Stimulated activated CD4-positive, alpha-beta T cell treated with anti-CD3 and anti-CD28 coated beads, TNF-alpha, amount 100 ng/mL, for 24 hours (primary cell): Measurements from ENCODE around the gene TSEN54.
"Not testable (repeated sequence)": the region's sequence is repeated elsewhere in the genome, so short reads cannot be mapped to it uniquely, and the experiment has no call there.

Experiments used
- DNase-seq, 3 experiments: peaks; one replicate each; pipeline ENCODE4 v3.0.0-alpha.2; 2020; ENCODE audit warnings: low read depth in 3 of 3

Gene TSEN54

DNA sequence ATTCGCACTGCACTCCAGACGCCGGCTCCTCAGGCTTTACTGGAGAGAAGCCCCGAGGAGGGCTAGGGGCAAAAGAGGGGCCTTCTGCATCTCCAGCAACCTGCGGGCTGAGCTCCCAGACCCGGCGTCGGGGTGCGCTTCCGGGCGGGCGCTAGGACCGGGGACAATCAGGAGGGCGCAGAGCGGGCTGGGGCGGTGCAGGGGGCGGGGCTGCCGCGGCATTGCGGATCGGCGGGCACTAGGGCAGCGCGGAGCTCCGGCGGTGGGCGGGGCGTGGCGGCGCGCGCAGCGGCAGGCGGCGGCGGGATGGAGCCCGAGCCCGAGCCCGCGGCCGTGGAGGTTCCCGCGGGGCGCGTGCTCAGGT, at the start of gene TSEN54:
Gene TSEN54, plus strand, starts transcription at position 274 of the 364 bp plus-strand sequence. Its CDS starts 33 bp downstream, at position 307.
- DNase-seq: peak; percentile 84 to 97 (median 91)

DNA sequence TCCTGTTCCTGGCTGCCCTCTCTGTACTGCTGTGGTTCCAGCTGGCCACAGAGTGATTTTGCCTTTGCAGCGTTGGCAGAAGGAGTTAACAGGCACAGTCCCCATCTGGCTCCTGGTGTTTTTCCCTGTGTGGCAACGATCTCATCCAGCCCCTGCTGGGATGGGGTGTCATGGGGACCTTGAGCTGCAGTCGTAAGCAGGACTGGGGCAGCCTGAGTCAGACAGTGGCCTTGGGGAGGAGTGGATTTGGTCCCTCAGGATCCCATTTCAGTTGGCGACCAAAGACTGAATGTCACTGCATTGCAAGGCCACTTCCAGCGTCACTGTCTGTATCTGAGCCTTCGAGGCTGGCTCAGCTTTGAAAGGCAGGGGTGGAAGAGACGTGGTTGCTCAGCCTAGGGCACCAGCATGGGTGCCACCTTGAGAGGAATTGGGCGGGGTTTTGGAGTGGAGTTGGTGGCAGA, 48.0 kb upstream of the TSEN54 start:
- no peak for DNase-seq

DNA sequence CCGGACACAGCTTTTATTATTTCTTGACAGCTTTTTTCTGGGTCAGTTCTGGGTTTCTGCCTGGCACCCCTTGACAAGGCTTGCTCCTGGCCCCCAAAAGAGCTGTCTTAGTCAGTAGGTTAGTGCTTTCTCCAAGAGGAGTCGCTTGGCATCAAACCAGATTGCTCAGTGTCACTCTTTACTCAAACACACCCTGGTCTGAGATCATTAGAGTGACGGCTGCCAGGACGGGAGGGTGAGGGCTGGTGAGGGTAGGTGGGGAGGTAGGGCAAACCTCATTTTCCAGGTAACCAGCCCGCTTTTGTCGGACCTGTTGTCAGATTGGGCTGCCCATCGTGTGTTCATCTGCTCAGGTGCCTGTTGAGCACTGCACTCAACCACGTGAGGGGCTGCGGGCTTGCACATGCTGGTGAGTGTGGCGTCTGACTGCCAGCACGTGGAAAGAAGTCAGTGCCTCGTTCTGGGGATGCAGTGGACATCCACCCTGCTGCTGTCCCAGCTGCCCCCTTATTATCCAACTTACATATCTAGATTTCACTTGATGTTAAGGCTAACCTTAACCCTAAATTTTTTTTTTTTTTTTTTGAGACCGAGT, 47.5 kb upstream of the TSEN54 start:
- no peak for DNase-seq

DNA sequence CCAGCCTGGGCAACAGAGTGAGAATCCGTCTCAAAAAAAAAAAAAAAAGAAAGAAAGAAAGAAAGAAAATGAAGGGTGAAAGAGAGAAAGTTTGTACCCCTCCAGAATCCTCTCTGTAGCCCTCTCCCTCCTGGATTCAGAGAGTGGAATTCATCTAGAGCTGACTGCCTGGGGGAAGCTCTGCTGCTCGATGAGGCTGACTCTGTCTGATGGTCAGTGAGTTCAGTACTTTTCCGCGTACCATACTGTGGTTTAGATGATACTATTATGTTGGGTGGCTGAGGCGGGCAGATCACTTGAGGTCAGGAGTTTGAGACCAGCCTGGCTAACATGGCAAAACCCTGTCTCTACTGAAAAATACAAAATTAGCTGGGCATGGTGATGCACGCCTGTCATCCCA, 45.1 kb upstream of the TSEN54 start:
- no peak for DNase-seq

DNA sequence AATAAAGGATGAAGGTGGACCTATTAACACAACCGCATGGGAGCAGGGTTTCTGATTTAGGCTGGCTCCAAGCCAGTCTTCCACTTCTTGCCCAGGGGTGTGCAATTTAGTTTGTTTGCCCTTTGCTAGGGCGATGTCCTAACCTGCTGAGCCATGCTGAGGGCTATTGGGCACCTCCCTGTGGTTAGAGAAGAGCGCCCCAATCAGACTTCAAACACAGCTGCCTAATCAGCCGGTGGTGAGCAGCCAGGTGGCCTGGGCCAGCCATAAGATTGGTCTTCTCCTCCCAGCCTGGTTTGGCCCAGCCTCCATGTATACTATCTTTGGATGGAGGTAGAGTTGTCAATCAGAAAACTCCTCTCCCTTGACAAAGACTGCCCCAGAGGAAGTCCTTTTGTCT, 44.2 kb upstream of the TSEN54 start:
- DNase-seq: no peak

DNA sequence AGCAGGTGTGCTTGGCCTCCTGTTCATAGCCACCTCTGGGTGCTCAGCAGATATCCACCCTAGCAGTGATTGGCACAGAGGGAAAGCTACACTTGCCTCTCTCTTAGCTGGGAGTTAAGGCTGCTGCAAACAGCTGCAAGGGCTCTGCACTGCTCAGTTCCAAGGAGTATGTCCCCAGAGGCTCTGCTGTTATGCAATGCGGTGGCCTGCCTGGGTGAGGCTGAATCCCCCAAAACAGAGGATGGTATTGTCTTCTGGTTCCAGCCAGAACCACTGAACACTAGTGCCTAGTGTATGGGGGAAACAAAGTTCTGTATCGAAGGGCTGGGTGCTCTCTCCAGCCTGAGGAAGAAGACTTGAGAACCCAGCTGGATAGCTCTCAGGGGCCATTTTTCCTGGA, 43.1 kb upstream of the TSEN54 start:
- DNase-seq: no peak

DNA sequence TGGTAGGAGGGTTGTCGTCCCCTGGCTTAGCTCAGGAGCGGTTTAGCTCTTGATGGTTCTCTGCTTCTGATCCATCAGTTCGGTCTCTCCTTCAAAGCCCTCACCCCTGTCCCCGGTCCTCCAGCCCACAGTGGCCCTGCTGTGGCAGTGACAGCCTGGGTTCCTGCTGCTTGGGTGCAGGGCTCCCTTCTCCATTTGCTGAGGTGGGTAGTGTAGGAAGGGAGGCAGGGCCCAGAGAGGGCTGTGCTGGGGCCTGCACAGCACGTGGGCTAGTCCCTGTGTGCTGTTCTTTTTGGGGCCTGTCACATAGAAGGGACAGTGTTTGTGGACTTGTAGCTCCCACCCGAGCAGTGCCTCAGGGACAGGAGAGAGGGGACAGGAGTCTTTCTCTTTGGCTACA, 41.6 kb upstream of the TSEN54 start:
- DNase-seq: no peak

DNA sequence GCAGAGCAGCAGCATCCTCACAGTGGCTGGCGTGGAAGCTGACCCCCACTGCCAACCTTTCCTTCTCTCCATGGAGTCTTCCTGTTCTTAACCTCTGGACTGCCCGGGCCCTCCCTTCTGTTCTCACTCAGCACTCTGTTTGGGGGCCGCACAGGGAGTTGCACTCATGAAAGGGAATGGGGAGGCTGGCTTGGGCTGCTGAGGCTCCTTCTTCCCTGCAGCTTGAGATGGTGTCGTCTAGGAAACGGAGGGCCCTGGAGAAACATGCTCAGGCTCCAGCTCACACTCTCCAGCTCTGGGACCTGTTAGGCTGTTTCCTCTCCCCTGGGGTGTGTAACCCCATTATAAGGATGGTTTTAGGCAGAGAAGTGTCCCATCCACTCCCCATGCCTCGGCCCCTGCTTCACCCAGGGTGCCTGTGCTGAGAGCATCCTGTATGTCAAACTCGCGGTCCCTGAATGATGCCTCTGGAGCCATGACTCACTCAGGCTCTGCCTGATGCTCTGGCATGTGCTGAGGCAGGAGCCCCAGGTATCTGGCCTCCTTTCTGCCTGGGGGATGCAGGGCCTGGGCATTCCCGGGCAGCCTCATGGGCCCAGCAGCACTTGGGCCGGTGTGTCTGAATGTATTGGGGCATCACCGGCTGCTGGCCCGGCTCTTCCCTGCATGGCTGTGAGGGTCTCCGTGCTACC, 41.0 kb upstream of the TSEN54 start:
- no peak for DNase-seq

DNA sequence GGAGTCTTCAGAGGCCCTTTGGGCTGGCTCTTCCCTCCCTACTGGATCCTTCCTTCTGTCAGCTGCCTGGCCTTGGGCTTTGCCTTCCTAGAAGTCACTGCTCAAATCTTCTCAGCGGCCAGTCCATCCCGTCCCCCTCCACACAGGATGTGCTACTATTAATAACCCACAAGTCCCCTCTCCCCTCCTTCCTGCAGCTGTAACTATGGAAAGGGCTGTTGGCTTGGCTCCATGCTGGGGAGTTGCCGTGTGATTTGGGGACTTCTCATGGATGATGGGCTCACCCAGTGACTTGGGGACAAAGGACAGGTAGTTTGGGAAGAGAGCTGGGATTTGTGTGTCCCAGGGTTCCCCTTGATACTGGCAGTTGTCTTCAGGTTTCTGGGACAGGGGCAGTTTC, 40.5 kb upstream of the TSEN54 start:
- no peak for DNase-seq

DNA sequence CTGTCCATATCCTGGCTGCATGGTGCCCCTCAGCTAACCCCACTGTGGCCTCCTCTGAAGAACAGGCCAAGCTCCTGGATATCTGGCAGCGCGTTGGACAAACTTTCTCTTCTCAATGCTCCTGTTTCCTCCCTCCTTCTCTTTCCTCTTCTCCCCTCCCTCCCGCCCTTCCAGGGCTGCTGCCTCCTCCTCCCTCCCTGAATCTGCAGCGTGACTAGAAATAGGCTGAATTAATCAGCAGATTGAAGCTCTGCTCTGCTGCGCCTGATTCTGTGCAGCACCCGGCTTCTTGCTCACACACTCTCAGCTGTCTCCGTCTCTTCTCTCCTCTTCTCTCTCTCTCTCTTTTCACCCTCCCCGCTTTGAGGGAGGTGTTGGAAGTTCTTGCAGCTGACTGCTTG, 40.1 kb upstream of the TSEN54 start:
- no peak for DNase-seq

DNA sequence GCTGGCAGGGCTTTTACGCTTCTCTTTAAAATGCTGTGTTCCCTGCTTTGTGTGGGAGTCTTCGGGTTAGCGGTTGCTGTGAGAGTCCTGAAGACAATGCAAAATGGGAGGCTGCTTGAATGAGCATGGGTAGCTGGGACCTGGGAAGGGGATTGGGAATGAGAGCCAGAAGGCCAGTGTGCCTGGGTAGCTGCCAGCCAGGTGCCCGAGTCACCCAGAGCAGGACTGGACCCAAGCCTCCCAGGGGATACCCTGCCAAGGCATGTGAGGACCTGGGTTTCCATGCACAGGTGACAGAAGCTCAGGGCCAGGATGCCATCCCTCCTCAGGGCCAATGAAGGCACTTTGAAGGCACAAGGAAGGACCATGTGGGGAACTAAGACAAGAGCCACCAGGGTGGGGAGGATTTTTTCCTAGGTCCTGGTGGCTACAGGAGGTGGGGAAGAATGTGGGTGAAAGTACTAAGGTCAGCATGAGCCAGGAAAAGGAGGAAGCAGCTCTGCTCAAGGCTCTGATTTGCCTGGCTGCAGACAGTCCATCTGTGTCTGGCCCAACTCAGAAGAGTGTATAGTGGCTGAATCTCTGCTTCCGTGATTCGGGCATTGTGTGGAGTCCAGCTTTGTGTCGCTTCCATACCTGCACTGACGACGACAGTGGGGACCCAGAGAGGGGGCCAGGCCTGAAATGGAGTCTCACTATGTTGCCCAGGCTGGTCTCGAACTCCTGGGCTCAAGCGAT, 39.4 kb upstream of the TSEN54 start:
- no peak for DNase-seq

DNA sequence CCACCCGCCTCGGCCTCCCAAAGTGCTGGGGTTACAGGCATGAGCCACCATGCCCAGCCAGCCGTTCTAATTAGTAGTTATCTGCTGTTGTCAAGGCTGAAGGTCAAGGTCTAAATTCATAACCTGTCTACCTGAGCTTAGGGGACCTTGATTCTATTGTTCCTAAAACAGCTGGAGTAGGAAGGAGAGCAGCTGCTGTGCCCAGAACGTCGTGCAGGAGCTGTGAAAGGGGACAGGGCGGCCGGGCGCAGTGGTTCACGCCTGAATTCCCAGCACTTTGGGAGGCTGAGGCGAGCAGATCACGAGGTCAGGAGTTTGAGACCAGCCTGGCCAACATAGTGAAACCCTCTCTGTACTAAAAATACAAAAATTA, 38.9 kb upstream of the TSEN54 start:
- not testable (repeated sequence) for DNase-seq

DNA sequence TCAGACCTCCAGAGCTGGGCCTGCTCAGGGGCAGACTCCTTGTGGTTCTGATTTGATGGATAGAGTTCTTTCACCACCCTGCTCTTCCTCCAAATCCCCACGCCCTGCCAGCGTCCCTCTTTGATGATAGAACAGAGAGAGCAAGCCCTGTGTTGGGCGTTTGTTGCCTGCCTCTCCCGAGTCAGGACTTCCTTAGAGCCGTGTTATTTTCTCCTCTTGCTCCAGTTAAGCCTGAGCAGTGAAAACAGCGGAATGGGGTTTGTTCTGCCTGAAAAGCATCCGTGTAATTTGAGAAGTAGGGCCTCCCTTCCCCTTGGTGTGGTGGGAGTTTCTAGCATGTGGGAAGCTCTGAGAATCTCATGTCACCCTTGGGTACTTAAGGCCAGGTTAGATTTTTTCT, 37.8 kb upstream of the TSEN54 start:
- DNase-seq: no peak

DNA sequence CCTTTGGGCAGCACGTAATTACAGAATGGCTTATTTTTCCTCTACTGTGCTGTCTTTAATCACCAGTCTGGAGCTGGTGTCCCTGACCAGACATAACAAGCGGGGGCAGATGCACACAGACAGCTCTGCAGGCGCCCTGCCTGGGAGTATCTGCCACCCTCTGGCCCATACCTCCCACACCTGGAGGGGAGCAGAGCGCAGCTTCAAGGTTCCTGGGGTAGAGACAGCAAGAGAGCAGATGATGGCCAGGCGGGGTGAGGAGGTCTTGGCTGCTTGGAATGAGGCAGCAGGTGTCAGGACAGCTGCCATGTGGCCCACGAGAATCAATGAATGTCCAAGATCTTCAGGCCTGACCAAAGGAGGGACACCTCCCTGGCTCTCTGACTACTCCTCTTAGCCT, 36.0 kb upstream of the TSEN54 start:
- DNase-seq: no peak

DNA sequence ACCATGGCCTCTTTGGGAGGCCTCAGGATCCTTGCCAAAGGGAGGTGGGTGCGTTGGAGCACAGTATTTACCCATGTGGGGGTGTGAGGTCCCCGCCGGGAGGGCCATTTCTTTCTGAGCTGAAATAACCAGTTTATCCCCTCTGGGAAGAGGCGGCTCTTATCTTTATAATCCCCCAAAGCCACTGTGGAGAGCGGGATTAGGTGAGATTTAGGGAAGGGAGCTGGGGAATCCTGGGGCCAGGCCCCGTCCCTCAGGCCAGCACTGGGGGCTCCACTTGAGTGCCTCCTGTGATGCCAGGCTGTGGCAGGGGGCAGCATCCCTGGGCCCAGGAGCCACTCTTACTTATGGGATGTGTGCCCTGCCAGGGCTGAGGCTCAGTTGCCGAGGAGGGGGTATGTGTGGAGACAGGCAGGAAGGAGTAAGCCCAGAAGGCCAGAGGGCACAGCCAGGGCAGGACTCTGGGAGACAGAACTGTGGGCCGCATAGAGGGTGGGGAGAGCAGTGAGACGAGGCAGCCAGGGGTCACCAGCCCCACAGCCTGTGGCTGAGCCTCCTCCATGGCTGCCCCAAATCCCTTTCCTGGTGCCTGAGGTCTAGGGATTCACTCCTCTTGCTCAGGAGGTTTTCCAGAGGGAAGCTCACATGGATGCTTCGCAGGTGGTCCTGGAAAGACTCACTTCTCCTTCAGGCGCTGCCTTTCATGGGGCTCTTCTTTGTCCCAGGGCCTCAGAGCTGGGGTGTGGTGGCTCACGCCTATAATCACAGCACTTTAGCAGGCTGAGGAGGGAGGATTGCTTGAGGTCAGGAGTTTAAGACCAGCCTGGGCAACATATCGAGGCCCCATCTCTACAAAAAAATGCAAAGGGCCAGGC, 34.9 kb upstream of the TSEN54 start:
- DNase-seq: no peak

DNA sequence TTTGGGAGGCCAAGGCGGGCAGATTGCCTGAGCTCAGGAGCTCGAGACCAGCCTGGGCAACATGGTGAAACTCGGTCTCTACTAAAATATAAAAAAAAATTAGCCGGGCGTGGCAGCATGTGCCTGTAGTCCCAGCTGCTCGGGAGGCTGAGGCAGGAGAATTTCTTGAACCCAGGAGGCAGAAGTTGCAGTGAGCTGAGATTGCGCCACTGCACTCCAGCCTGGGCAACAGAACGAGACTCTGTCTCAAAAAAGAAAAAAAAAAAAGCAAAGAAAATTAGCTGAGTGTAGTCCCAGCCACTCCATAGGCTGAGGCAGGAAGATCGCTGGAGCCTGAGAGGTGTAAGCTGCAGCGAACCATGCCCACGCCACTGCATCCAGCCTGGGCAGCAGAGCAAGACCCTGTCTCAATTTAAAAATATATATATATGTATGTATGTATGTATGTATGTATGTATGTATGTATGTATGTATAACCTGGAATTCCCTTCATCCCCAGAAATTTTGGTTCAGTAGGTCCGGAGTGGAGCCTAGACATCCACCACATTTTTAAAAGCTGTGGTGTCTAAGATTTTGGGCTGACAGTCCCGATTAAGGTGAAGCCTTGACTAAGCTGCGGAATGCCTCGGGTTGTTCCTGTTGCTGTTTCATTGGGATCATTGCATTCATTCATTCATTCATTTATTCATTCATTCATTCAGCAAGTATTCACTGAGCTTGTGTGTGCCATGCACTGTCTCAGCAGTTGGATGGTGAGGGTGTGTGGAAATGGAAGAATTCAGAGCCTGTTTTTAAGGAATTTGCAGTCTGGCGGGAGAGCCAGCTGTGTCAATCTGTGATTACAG, 34.0 kb upstream of the TSEN54 start:
- no peak for DNase-seq

DNA sequence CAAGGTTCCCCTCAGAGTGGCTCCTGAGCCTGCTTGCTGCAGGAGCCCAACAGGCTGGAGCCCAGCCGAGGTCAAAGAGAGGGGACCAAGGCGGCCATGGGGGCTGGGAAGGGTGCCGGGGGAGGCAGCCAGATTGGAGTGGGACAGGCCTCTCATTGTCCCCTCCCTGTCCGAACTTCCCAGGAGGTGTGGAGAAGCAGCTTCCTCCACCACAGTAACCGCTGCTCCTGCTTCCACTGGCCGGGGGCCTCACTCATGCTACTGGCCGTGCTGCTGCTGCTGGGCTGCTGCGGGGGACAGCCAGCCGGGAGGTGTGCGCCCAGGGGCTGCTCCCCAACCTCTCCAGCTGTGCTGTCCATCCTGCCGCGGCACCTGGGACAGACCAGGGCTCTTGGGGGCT, 30.6 kb upstream of the TSEN54 start:
- no peak for DNase-seq

DNA sequence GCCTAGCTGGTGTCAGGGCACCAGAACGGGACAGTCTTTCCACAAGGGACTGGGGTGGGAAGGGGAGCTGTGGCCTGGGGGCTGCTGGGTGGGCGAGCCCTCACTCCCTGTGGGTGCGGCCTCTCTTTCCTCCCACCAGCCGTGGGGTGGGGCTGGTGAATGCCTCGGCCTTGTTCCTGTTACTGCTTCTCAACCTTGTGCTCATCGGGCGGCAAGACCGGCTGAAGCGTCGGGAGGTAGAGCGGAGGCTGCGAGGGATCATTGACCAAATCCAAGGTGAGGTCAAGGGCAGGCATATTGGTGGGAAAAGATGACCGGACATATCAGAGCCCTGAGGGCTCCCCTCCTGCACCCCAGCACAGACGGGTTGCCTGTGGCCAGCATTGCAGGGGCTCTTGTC, 30.2 kb upstream of the TSEN54 start:
- no peak for DNase-seq

DNA sequence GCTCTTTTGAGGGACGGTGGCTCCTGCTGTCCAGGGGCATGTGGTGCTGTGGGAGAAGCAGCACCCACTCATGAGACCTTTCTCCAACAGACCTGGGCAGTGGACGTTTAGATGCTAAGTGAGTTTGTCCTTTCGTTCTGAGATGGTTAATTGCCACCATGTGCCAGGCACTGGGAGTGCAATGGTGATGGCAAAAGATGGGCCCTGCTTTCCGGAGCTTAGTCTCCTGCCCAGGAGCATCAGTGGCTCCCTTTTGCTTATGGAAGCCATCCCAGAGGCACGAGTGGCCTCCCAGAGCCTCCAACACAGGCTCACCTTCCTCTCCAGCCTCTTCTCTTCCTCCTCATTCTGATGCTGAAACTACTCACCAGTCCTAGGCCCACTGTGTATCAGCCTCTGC, 29.4 kb upstream of the TSEN54 start:
- DNase-seq: no peak

DNA sequence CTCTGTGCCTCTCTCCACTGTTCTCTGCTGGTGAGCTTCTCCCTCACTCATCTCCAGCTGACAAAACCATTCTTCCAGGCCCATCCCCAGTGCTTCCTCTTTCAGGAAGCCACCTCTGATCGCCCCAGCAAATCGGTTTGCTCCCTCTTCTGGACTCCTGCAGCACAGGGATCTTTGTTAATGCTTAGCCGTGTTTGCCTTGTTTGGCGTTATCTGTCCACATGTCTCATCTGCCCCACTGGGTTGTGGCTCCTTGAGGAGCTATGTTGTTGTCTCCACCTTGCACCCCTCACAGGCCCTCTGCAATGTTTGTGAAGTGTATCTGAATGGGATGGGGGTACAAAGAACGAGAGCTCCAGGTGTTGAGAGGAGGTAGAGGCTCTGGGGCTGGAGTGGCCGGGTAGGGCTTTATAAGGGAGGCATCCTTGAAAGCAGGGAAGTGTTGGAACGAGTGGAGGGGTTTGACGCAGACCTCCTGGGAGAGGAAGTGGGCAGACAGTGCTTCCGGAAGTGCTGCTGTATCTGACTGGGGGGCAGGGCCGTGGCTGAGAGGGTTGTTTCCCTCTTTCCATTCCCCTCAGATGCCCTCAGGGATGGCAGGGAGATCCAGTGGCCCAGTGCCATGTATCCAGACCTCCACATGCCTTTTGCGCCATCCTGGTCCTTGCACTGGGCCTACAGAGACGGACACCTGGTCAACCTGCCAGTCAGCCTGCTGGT, 28.8 kb upstream of the TSEN54 start:
- DNase-seq: peak in 1 of 3 experiments; percentile 41
